NB4 (cell line): ENCODE measurements around the gene TRIO.

Source experiments
- DNase-seq: peaks from one replicate; pipeline ENCODE4 v3.0.0; 2010; ENCODE audit warnings: low read depth
- H3K4me3 ChIP-seq: one replicate; pipeline ENCODE4 v1.5.1; 2011; ENCODE audit warnings: mild to moderate bottlenecking, low read depth, low read length, moderate library complexity
- CTCF ChIP-seq: IDR thresholded peaks from one replicate; pipeline ENCODE4 v1.5.1; 2012; ENCODE audit warnings: low read depth, low read length
- MAX ChIP-seq: IDR thresholded peaks from 2 replicates; pipeline ENCODE4 v1.6.1; 2011; ENCODE audit warnings: low read depth, low read length
- MYC ChIP-seq: IDR thresholded peaks from 2 replicates; pipeline ENCODE4 v1.6.1; 2011; ENCODE audit warnings: low read depth, low read length
- POLR2A ChIP-seq: IDR thresholded peaks from 2 replicates; pipeline ENCODE4 v1.6.1; 2011; ENCODE audit warnings: mild to moderate bottlenecking; ENCODE audit not compliant: insufficient read length; ENCODE audit errors: extremely low read depth

The TRIO gene

GRCh38 chr5:14118551-14119320 lies 24.4 kb upstream of the TRIO start:
- DNase-seq, result no peak
- TF ChIP-seq POLR2A, result no peak
- TF ChIP-seq MYC, result no peak
- no peak overlapping the region for H3K4me3 ChIP-seq

- no peak for TF ChIP-seq MAX
- TF ChIP-seq POLR2A, result no peak
- TF ChIP-seq CTCF, result no peak
- TF ChIP-seq MYC, result no peak
- H3K4me3 ChIP-seq, result no peak overlapping the region
- DNase-seq, result no peak
These were observed 23.0 kb upstream of the TRIO start for GRCh38 chr5:14120176-14120575.

GRCh38 chr5:14121552-14121951 lies 21.6 kb upstream of the TRIO start:
- no peak for DNase-seq
- TF ChIP-seq POLR2A (no peak), CTCF (no peak)
- H3K4me3 ChIP-seq, result no peak overlapping the region

GRCh38 chr5:14122089-14122488 lies 21.1 kb upstream of the TRIO start:
- TF ChIP-seq MAX (no peak), MYC (no peak), POLR2A (no peak), CTCF (no peak)
- no peak for DNase-seq
- H3K4me3 ChIP-seq, result no peak overlapping the region

GRCh38 chr5:14123551-14123950 lies 19.6 kb upstream of the TRIO start:
- no peak for DNase-seq
- H3K4me3 ChIP-seq, result no peak overlapping the region
- TF ChIP-seq CTCF (no peak), POLR2A (no peak), MAX (no peak), MYC (no peak)

GRCh38 chr5:14123974-14124482 lies 19.1 kb upstream of the TRIO start:
- no peak for DNase-seq
- no peak for TF ChIP-seq POLR2A
- no peak for TF ChIP-seq CTCF
- no peak for TF ChIP-seq MYC
- no peak for TF ChIP-seq MAX

More at GRCh38 chr5:14123974-14124482, 19.1 kb upstream of the TRIO start:
- H3K4me3 ChIP-seq, result no peak overlapping the region
